ENCODE results near the gene CYTH1. TPM values are rescaled to one million over a fixed set of nuclear protein-coding genes. Genes with fewer than 3 reads are reported as not detected.
A peak's percentile ranks its signal among the peaks of the same experiment; 100 is the strongest.

Gene CYTH1
- total RNA-seq, 2 experiments from 2014 or later = 521 to 525 TPM

DNA sequence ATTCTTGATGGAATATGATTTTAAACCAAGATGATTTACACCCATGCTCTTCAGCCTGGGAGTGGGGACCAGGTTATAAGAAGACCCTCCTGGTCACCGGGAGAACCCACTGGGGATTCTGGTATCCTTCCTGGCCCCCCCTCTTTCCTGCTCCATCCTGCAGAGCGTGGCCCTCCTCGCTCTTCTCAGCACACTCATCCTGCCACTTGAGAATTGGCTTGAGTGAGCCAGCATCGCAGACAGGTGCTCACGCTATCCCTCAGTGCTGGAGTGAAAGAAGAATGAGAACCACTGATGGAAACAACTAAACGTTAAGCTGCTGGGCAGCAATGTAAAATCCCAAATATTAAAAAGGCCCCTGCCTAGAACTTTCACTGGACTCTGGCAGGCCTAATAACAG, 98.0 kb downstream of the CYTH1 start:
- Histone ChIP-seq H3K27ac (ENCODE audit: low read depth in 1 of 2, low read length in 2 of 2) (no peak overlapping the region), H3K4me1 (ENCODE audit: insufficient read depth, low read length) (peaks cover 4% of the 10 kb centered on the region), H3K27me3 (ENCODE audit: control insufficient read depth in 1 of 2, insufficient read depth in 2 of 2, low read length in 2 of 2) (no peaks in the 10 kb centered on the region), H3K36me3 (ENCODE audit: insufficient read depth, low read length) (peaks cover 96% of the 10 kb centered on the region), H3K4me3 (ENCODE audit: low read length) (no peak overlapping the region), H3K9me3 (ENCODE audit: control insufficient read depth in 1 of 2, insufficient read depth in 1 of 2, low read length in 2 of 2) (no peaks in the 10 kb centered on the region)
- DNase-seq (no peak), ATAC-seq (ENCODE audit: poor library complexity) (no peak)
- ChIA-PET POLR2A (no interaction called here), CTCF (no interaction called here)
- intact Hi-C loops (cut with DNase I, micrococcal nuclease) = no loop called here
- Mint-ChIP-seq H3K27me3 (no peaks in the 10 kb centered on the region), H3K4me3 (peak overlapping the region; percentile 45), H3K27ac (peak overlapping the region; percentile 37), H3K9me3 (no peaks in the 10 kb centered on the region), H3K4me1 (ENCODE audit: low read depth) (peaks cover 13% of the 10 kb centered on the region), H3K36me3 (ENCODE audit: low read depth) (peaks cover 97% of the 10 kb centered on the region)
- TF ChIP-seq CTCF (IDR thresholded peaks at IDR 0.05) = no peak

DNA sequence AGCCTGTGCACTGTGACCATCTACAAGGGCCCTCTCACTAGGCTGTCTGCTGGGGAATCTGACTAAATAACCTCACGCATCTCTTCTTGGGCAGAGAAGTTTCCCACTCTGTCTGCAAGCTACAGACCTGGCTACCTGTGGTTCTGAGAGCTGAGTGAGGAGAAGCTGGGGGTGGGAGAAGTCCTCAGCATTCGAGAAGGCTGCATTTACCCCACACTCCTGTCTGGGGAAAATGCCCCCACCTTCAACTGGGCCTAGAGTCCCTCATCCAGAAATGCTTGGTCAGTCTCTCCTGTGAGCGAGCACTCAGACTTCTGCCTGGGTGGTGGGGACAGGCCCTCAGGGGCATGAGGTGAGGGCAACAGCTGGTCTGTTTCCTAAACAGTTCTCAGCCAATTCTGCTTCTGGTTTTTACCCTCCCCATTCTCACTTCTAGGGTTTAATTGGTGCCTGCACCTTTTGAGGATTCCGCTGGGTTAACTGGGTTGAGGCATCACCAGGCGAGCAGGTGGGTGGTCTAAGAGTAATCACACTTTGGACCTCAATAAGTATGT, 98.6 kb downstream of the CYTH1 start:
- Histone ChIP-seq H3K4me1 (ENCODE audit: insufficient read depth, low read length) (peaks cover 4% of the 10 kb centered on the region), H3K27ac (ENCODE audit: low read depth in 1 of 2, low read length in 2 of 2) (no peak overlapping the region), H3K9me3 (ENCODE audit: control insufficient read depth in 1 of 2, insufficient read depth in 1 of 2, low read length in 2 of 2) (no peaks in the 10 kb centered on the region), H3K4me3 (ENCODE audit: low read length) (no peak overlapping the region), H3K27me3 (ENCODE audit: control insufficient read depth in 1 of 2, insufficient read depth in 2 of 2, low read length in 2 of 2) (no peaks in the 10 kb centered on the region), H3K36me3 (ENCODE audit: insufficient read depth, low read length) (peaks cover 96% of the 10 kb centered on the region)
- Mint-ChIP-seq H3K9me3 (no peaks in the 10 kb centered on the region), H3K27me3 (no peaks in the 10 kb centered on the region), H3K27ac (peak overlapping the region; percentile 37), H3K4me3 (peak overlapping the region; percentile 45), H3K36me3 (ENCODE audit: low read depth) (peaks cover 97% of the 10 kb centered on the region), H3K4me1 (ENCODE audit: low read depth) (peaks cover 9% of the 10 kb centered on the region)
- intact Hi-C loops (cut with DNase I, micrococcal nuclease) = no loop called here
- POLR2A ChIA-PET = no interaction called here
- ATAC-seq (ENCODE audit: poor library complexity) (no peak), DNase-seq (peak in 1 of 14 experiments; percentile 14)
- TF ChIP-seq CTCF (IDR thresholded peaks at IDR 0.05) = no peak
- CTCF ChIA-PET = no interaction called here

DNA sequence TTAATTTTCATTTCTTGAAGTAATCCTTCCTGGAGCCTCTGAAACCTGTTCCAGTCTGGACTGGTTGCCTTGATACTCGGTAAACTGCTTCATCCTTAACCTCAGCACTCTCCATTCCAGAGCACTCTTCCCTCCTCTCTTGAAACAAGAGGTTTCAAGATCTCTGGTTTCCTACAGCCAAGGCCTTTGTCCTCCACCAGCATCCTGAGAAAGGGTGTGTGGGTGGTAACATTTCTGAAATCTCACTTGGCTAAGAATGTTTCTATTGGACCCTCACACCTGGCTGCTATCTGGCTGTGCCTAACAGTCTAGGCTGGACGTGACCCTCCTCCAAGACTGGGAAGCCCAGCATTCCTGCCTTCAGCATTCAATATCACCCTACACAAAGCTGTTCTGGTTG, 99.7 kb downstream of the CYTH1 start:
- no peak for TF ChIP-seq CTCF (IDR thresholded peaks at IDR 0.05)
- Mint-ChIP-seq H3K27ac (peak overlapping the region; percentile 37), H3K9me3 (no peaks in the 10 kb centered on the region), H3K4me1 (ENCODE audit: low read depth) (peaks cover 9% of the 10 kb centered on the region), H3K36me3 (ENCODE audit: low read depth) (peaks cover 97% of the 10 kb centered on the region), H3K4me3 (peak overlapping the region; percentile 8), H3K27me3 (no peaks in the 10 kb centered on the region)
- Histone ChIP-seq H3K36me3 (ENCODE audit: insufficient read depth, low read length) (peaks cover 96% of the 10 kb centered on the region), H3K27ac (ENCODE audit: low read depth in 1 of 2, low read length in 2 of 2) (no peak overlapping the region), H3K4me3 (ENCODE audit: low read length) (no peak overlapping the region), H3K9me3 (ENCODE audit: control insufficient read depth in 1 of 2, insufficient read depth in 1 of 2, low read length in 2 of 2) (no peaks in the 10 kb centered on the region), H3K27me3 (ENCODE audit: control insufficient read depth in 1 of 2, insufficient read depth in 2 of 2, low read length in 2 of 2) (no peaks in the 10 kb centered on the region), H3K4me1 (ENCODE audit: insufficient read depth, low read length) (peaks cover 4% of the 10 kb centered on the region)
- ATAC-seq (ENCODE audit: poor library complexity) (no peak), DNase-seq (no peak)
- CTCF ChIA-PET = no interaction called here
- POLR2A ChIA-PET = no interaction called here
- intact Hi-C loops (cut with DNase I, micrococcal nuclease) = no loop called here

Measured in CD4-positive, alpha-beta T cell (primary cell).